ENCODE data around the gene AK5.

DNA sequence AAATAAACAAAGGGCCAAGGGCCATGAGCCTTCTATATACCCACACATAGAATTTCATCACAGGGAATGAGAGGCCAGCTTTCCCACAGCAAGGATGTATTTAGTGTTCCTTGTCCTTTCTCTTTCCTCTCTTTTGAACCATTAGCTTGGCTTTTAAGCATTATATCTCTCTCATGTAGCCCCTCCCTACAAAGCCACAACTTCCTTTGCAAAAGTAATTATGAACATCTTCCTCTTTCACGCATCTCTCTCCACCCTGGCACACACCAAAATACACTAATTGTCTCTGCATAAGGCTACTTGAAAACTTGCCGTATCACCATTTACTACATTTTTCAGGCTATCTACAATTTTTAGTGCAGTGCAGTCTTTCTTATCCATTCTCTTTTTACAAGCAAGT lies 1.9 kb upstream of the AK5 start:
- TF ChIP-seq POLR2A (IDR thresholded peaks at IDR 0.05): no peak
- no peak for TF ChIP-seq POLR2AphosphoS5 (IDR thresholded peaks at IDR 0.05)
- TF ChIP-seq, protein P1, sequence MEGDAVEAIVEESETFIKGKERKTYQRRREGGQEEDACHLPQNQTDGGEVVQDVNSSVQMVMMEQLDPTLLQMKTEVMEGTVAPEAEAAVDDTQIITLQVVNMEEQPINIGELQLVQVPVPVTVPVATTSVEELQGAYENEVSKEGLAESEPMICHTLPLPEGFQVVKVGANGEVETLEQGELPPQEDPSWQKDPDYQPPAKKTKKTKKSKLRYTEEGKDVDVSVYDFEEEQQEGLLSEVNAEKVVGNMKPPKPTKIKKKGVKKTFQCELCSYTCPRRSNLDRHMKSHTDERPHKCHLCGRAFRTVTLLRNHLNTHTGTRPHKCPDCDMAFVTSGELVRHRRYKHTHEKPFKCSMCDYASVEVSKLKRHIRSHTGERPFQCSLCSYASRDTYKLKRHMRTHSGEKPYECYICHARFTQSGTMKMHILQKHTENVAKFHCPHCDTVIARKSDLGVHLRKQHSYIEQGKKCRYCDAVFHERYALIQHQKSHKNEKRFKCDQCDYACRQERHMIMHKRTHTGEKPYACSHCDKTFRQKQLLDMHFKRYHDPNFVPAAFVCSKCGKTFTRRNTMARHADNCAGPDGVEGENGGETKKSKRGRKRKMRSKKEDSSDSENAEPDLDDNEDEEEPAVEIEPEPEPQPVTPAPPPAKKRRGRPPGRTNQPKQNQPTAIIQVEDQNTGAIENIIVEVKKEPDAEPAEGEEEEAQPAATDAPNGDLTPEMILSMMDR (IDR thresholded peaks at IDR 0.05 in 8 of 11, conservative IDR thresholded peaks at IDR 0.05 in 3 of 11): no peak
